ENCODE results near the gene NT5DC3.

GRCh38 chr12:103785243-103786031, 55.6 kb downstream of the NT5DC3 start:
- no peak for TF ChIP-seq CTCF (conservative IDR thresholded peaks at IDR 0.05; ENCODE audit: low read length)
- no peak for TF ChIP-seq EZH2phosphoT487 (IDR thresholded peaks at IDR 0.05; ENCODE audit: borderline replicate concordance, low read depth, low read length)

All from OCI-LY7 (cell line).